ENCODE measurements around the gene ENC1. TPM values are rescaled to one million over a fixed set of nuclear protein-coding genes. Genes with fewer than 3 reads are reported as not detected.
"Not testable (repeated sequence)": the region's sequence is repeated elsewhere in the genome, so short reads cannot be mapped to it uniquely, and the experiment has no call there.

Gene ENC1
- total and polyA plus RNA-seq, 3 experiments from 2014 or later, result 0.68 to 3.5 (median 0.93) TPM

- H3K9me3 Mint-ChIP-seq; H3K4me1 Mint-ChIP-seq; H3K9me3 ChIP-seq (ENCODE audit: low read length); POLR2A ChIA-PET; CTCF ChIA-PET; DNase-seq; H3K4me1 ChIP-seq (ENCODE audit: insufficient read depth, low read length); H3K4me3 Mint-ChIP-seq; H3K27ac ChIP-seq (ENCODE audit: low read depth, low read length); H3K27ac Mint-ChIP-seq; H3K27me3 ChIP-seq (ENCODE audit: insufficient read depth, low read length, poor library complexity, severe bottlenecking); H3K36me3 ChIP-seq (ENCODE audit: insufficient read depth, low read length); H3K36me3 Mint-ChIP-seq; H3K4me3 ChIP-seq (ENCODE audit: low read length): not testable (repeated sequence)
- peaks cover 4 to 28% of the 10 kb centered on the region in 2 donors for H3K27me3 Mint-ChIP-seq
These were observed 35.9 kb upstream of the ENC1 start for GRCh38 chr5:74676466-74676865.

GRCh38 chr5:74673011-74673790 is 32.7 kb upstream of the ENC1 start:
- CTCF ChIA-PET, result interaction anchor here (1.0 to 1.3 kb wide), 4 partner anchors 11 to 588 kb away, joined by 3 to 6 read pairs (median 4); partner anchors contain the start of gene HEXB
- peak in 1 of 5 donors; percentile 3 for DNase-seq
- Histone ChIP-seq H3K36me3 (ENCODE audit: insufficient read depth, low read length) (no peaks in the 10 kb centered on the region), H3K27ac (ENCODE audit: low read depth, low read length) (no peak overlapping the region), H3K9me3 (ENCODE audit: low read length) (no peaks in the 10 kb centered on the region), H3K4me1 (ENCODE audit: insufficient read depth, low read length) (no peaks in the 10 kb centered on the region), H3K4me3 (ENCODE audit: low read length) (no peak overlapping the region), H3K27me3 (ENCODE audit: insufficient read depth, low read length, poor library complexity, severe bottlenecking) (no peaks in the 10 kb centered on the region)
- POLR2A ChIA-PET, result no interaction called here
- H3K27me3 Mint-ChIP-seq, result peaks cover 7 to 23% of the 10 kb centered on the region in 2 donors
- no peak overlapping the region for H3K4me3 Mint-ChIP-seq
- no peaks in the 10 kb centered on the region for H3K9me3 Mint-ChIP-seq
- H3K4me1 Mint-ChIP-seq, result peaks cover 0 to 7% (median 0%) of the 10 kb centered on the region in 3 donors
- no peaks in the 10 kb centered on the region for H3K36me3 Mint-ChIP-seq
- no peak overlapping the region for H3K27ac Mint-ChIP-seq

- H3K4me3 ChIP-seq (ENCODE audit: low read length), result no peak overlapping the region
- POLR2A ChIA-PET, result interaction anchor here (0.5 kb wide), 1 partner anchor 12 kb away, joined by 3 read pairs; no protein-coding TSS in a partner anchor
These were observed 31.8 kb upstream of the ENC1 start for GRCh38 chr5:74672215-74672877.

GRCh38 chr5:74670396-74671038 is 30.0 kb upstream of the ENC1 start:
- DNase-seq, result no peak
- Histone ChIP-seq H3K9me3 (ENCODE audit: low read length) (no peaks in the 10 kb centered on the region), H3K36me3 (ENCODE audit: insufficient read depth, low read length) (no peaks in the 10 kb centered on the region), H3K4me1 (ENCODE audit: insufficient read depth, low read length) (no peaks in the 10 kb centered on the region), H3K4me3 (ENCODE audit: low read length) (no peak overlapping the region), H3K27ac (ENCODE audit: low read depth, low read length) (no peak overlapping the region), H3K27me3 (ENCODE audit: insufficient read depth, low read length, poor library complexity, severe bottlenecking) (no peaks in the 10 kb centered on the region)
- H3K4me3 Mint-ChIP-seq, result no peak overlapping the region
- H3K9me3 Mint-ChIP-seq, result no peaks in the 10 kb centered on the region
- H3K36me3 Mint-ChIP-seq, result no peaks in the 10 kb centered on the region
- POLR2A ChIA-PET, result no interaction called here
- CTCF ChIA-PET, result no interaction called here
- H3K4me1 Mint-ChIP-seq, result peaks cover 0 to 7% (median 0%) of the 10 kb centered on the region in 3 donors
- H3K27ac Mint-ChIP-seq, result no peak overlapping the region
- H3K27me3 Mint-ChIP-seq, result peaks cover 7 to 23% of the 10 kb centered on the region in 2 donors

More at GRCh38 chr5:74672215-74672877, 31.8 kb upstream of the ENC1 start:
- Mint-ChIP-seq H3K27me3 (peaks cover 7 to 23% of the 10 kb centered on the region in 2 donors), H3K27ac (peak overlapping the region in 1 of 8 donors; percentile 16), H3K36me3 (no peaks in the 10 kb centered on the region), H3K9me3 (no peaks in the 10 kb centered on the region), H3K4me3 (no peak overlapping the region), H3K4me1 (peaks cover 0 to 7% (median 0%) of the 10 kb centered on the region in 3 donors)
- no peaks in the 10 kb centered on the region for H3K4me1 ChIP-seq (ENCODE audit: insufficient read depth, low read length)
- H3K9me3 ChIP-seq (ENCODE audit: low read length), result no peaks in the 10 kb centered on the region
- H3K27ac ChIP-seq (ENCODE audit: low read depth, low read length), result no peak overlapping the region
- DNase-seq, result no peak
- no peaks in the 10 kb centered on the region for H3K36me3 ChIP-seq (ENCODE audit: insufficient read depth, low read length)
- CTCF ChIA-PET, result interaction anchor here (1.3 kb wide), 1 partner anchor 13 kb away, joined by 3 read pairs; no protein-coding TSS in a partner anchor
- H3K27me3 ChIP-seq (ENCODE audit: insufficient read depth, low read length, poor library complexity, severe bottlenecking), result no peaks in the 10 kb centered on the region

GRCh38 chr5:74669821-74670220 is 29.3 kb upstream of the ENC1 start:
- no peaks in the 10 kb centered on the region for H3K36me3 ChIP-seq (ENCODE audit: insufficient read depth, low read length)
- H3K36me3 Mint-ChIP-seq, result no peaks in the 10 kb centered on the region
- no peaks in the 10 kb centered on the region for H3K4me1 ChIP-seq (ENCODE audit: insufficient read depth, low read length)
- peaks cover 0 to 7% (median 0%) of the 10 kb centered on the region in 3 donors for H3K4me1 Mint-ChIP-seq
- CTCF ChIA-PET, result no interaction called here
- H3K4me3 ChIP-seq (ENCODE audit: low read length), result no peak overlapping the region
- H3K4me3 Mint-ChIP-seq, result no peak overlapping the region
- peaks cover 7 to 23% of the 10 kb centered on the region in 2 donors for H3K27me3 Mint-ChIP-seq
- POLR2A ChIA-PET, result no interaction called here
- no peak overlapping the region for H3K27ac ChIP-seq (ENCODE audit: low read depth, low read length)
- DNase-seq, result no peak
- peak overlapping the region in 1 of 8 donors; percentile 68 for H3K27ac Mint-ChIP-seq
- peaks cover 4% of the 10 kb centered on the region for H3K27me3 ChIP-seq (ENCODE audit: insufficient read depth, low read length, poor library complexity, severe bottlenecking)
- no peaks in the 10 kb centered on the region for H3K9me3 Mint-ChIP-seq
- no peaks in the 10 kb centered on the region for H3K9me3 ChIP-seq (ENCODE audit: low read length)

- Mint-ChIP-seq H3K9me3 (no peaks in the 10 kb centered on the region), H3K27me3 (peaks cover 11 to 18% of the 10 kb centered on the region in 2 donors), H3K36me3 (no peaks in the 10 kb centered on the region), H3K4me1 (no peaks in the 10 kb centered on the region), H3K27ac (no peak overlapping the region), H3K4me3 (no peak overlapping the region)
- CTCF ChIA-PET, result no interaction called here
- Histone ChIP-seq H3K36me3 (ENCODE audit: insufficient read depth, low read length) (no peaks in the 10 kb centered on the region), H3K4me1 (ENCODE audit: insufficient read depth, low read length) (no peaks in the 10 kb centered on the region), H3K9me3 (ENCODE audit: low read length) (no peaks in the 10 kb centered on the region), H3K27me3 (ENCODE audit: insufficient read depth, low read length, poor library complexity, severe bottlenecking) (peaks cover 4% of the 10 kb centered on the region), H3K4me3 (ENCODE audit: low read length) (no peak overlapping the region), H3K27ac (ENCODE audit: low read depth, low read length) (no peak overlapping the region)
- POLR2A ChIA-PET, result no interaction called here
- no peak for DNase-seq
These were observed 26.9 kb upstream of the ENC1 start for GRCh38 chr5:74667396-74667795.

GRCh38 chr5:74665816-74666215 is 25.3 kb upstream of the ENC1 start:
- DNase-seq, result no peak
- H3K36me3 Mint-ChIP-seq, result no peaks in the 10 kb centered on the region
- H3K27ac Mint-ChIP-seq, result no peak overlapping the region
- ChIA-PET POLR2A (no interaction called here), CTCF (no interaction called here)
- H3K4me1 Mint-ChIP-seq, result no peaks in the 10 kb centered on the region
- H3K4me3 Mint-ChIP-seq, result no peak overlapping the region
- no peak overlapping the region for H3K27ac ChIP-seq (ENCODE audit: low read depth, low read length)
- no peaks in the 10 kb centered on the region for H3K9me3 Mint-ChIP-seq
- peaks cover 12 to 13% of the 10 kb centered on the region in 2 donors for H3K27me3 Mint-ChIP-seq
- no peaks in the 10 kb centered on the region for H3K4me1 ChIP-seq (ENCODE audit: insufficient read depth, low read length)
- peaks cover 4% of the 10 kb centered on the region for H3K27me3 ChIP-seq (ENCODE audit: insufficient read depth, low read length, poor library complexity, severe bottlenecking)
- H3K36me3 ChIP-seq (ENCODE audit: insufficient read depth, low read length), result no peaks in the 10 kb centered on the region
- no peaks in the 10 kb centered on the region for H3K9me3 ChIP-seq (ENCODE audit: low read length)
- H3K4me3 ChIP-seq (ENCODE audit: low read length), result no peak overlapping the region

GRCh38 chr5:74665273-74665672 is 24.7 kb upstream of the ENC1 start:
- Histone ChIP-seq H3K27me3 (ENCODE audit: insufficient read depth, low read length, poor library complexity, severe bottlenecking) (peaks cover 4% of the 10 kb centered on the region), H3K9me3 (ENCODE audit: low read length) (no peaks in the 10 kb centered on the region), H3K36me3 (ENCODE audit: insufficient read depth, low read length) (no peaks in the 10 kb centered on the region), H3K27ac (ENCODE audit: low read depth, low read length) (no peak overlapping the region), H3K4me3 (ENCODE audit: low read length) (no peak overlapping the region), H3K4me1 (ENCODE audit: insufficient read depth, low read length) (no peaks in the 10 kb centered on the region)
- ChIA-PET CTCF (interaction anchor here (0.9 kb wide), 1 partner anchor 12 kb away, joined by 3 read pairs; no protein-coding TSS in a partner anchor), POLR2A (no interaction called here)
- Mint-ChIP-seq H3K4me3 (no peak overlapping the region), H3K27me3 (peaks cover 13 to 16% of the 10 kb centered on the region in 2 donors), H3K9me3 (no peaks in the 10 kb centered on the region), H3K4me1 (no peaks in the 10 kb centered on the region), H3K27ac (no peak overlapping the region), H3K36me3 (no peaks in the 10 kb centered on the region)
- DNase-seq, result no peak

All from CD8-positive, alpha-beta memory T cell (primary cell).